Keratinocyte (primary cell): ENCODE data around the gene HOXB13.

Source experiments
- CTCF ChIP-seq, 3 experiments: IDR thresholded peaks in 1 of 3; conservative IDR thresholded peaks in 1 of 3; optimal IDR thresholded peaks in 1 of 3; 2 replicates in 2 of 3; 3 replicates in 1 of 3; pipeline versions ENCODE3 to v1.5.1; 2011; ENCODE audit warnings: low read length in 3 of 3, mild to moderate bottlenecking in 3 of 3, moderate library complexity in 2 of 3, control low read depth in 1 of 3, inconsistent platforms in 1 of 3; ENCODE audit not compliant: insufficient read depth in 2 of 3; ENCODE audit errors: extremely low read depth in 1 of 3
- EZH2 ChIP-seq: IDR thresholded peaks from one replicate; pipeline ENCODE4 v1.6.1; 2012; ENCODE audit warnings: inconsistent platforms, mild to moderate bottlenecking, low read length, moderate library complexity

- no peak for TF ChIP-seq CTCF (optimal IDR thresholded peaks at IDR 0.05 in 1 of 3, IDR thresholded peaks at IDR 0.05 in 1 of 3, conservative IDR thresholded peaks at IDR 0.05 in 1 of 3; ENCODE audit: extremely low read depth in 1 of 3, insufficient read depth in 2 of 3, low read length in 3 of 3)
- TF ChIP-seq EZH2 = peak; percentile 64
Observed at GRCh38 chr17:48751172-48751571, 22.6 kb upstream of the HOXB13 start.
